DOHH2 (cell line): ENCODE measurements around the gene TSPAN5.

Experiments
- H3F3A ChIP-seq: fragments of 200-600 bp; sonication (generic), shearing (Covaris generic); 2 replicates; pipeline ENCODE4 v1.6.0; 2016; ENCODE audit warnings: antibody characterized with exemption, mild to moderate bottlenecking; ENCODE audit not compliant: control insufficient read depth, insufficient read depth
- H3K27ac ChIP-seq: fragments of 200-600 bp; sonication (generic); 2 replicates; pipeline ENCODE4 v1.5.1; 2014; ENCODE audit warnings: low read depth, mild to moderate bottlenecking, low read length, moderate library complexity
- H3K27me3 ChIP-seq: fragments of 200-600 bp; sonication (generic); 2 replicates; pipeline ENCODE4 v1.6.1; 2014; ENCODE audit warnings: mild to moderate bottlenecking, low read length, mixed read lengths; ENCODE audit not compliant: control insufficient read depth
- H3K36me3 ChIP-seq: fragments of 200-600 bp; sonication (generic); 2 replicates; pipeline ENCODE4 v1.6.1; 2014; ENCODE audit warnings: mild to moderate bottlenecking, low read length, moderate library complexity, mixed read lengths; ENCODE audit not compliant: control insufficient read depth
- H3K4me1 ChIP-seq: fragments of 200-600 bp; sonication (generic); 2 replicates; pipeline ENCODE4 v1.6.1; 2014; ENCODE audit warnings: mild to moderate bottlenecking, low read length, mixed read lengths; ENCODE audit not compliant: control insufficient read depth
- H3K4me2 ChIP-seq: fragments of 200-600 bp; sonication (generic); 2 replicates; pipeline ENCODE4 v1.6.0; 2014; ENCODE audit warnings: mild to moderate bottlenecking, low read length, moderate library complexity
- H3K4me3 ChIP-seq: fragments of 200-600 bp; sonication (generic); 2 replicates; pipeline ENCODE4 v1.5.1; 2014; ENCODE audit warnings: mild to moderate bottlenecking, low read length, mixed read lengths
- H3K79me2 ChIP-seq: fragments of 200-600 bp; sonication (generic); 2 replicates; pipeline ENCODE4 v1.6.1; 2014; ENCODE audit warnings: mild to moderate bottlenecking, low read length, mixed read lengths; ENCODE audit not compliant: control insufficient read depth
- H3K9me2 ChIP-seq: fragments of 200-600 bp; sonication (generic); replicated peaks from 2 replicates; pipeline ENCODE4 v1.6.1; 2014; ENCODE audit warnings: mild to moderate bottlenecking, low read length, mixed read lengths; ENCODE audit not compliant: control insufficient read depth
- H3K9me3 ChIP-seq: fragments of 200-600 bp; sonication (generic); 2 replicates; pipeline ENCODE4 v1.6.1; 2014; ENCODE audit warnings: antibody characterized with exemption, low read length, mixed read lengths; ENCODE audit not compliant: control insufficient read depth, insufficient read depth
- H4K20me1 ChIP-seq: fragments of 200-600 bp; sonication (generic); 2 replicates; pipeline ENCODE4 v1.6.0; 2014; ENCODE audit warnings: low read depth, mild to moderate bottlenecking, antibody characterized with exemption, low read length, moderate library complexity; ENCODE audit not compliant: control insufficient read depth, insufficient read depth
- CTCF ChIP-seq: fragments of 200-600 bp; sonication (generic); IDR thresholded peaks from one replicate; pipeline ENCODE4 v1.5.1; 2014; ENCODE audit warnings: antibody characterized with exemption, mild to moderate bottlenecking, low read depth, low read length; ENCODE audit not compliant: poor library complexity, severe bottlenecking
- EZH2phosphoT487 ChIP-seq: fragments of 200-600 bp; sonication (generic); IDR thresholded peaks from 2 replicates; pipeline ENCODE4 v1.6.1; 2017; ENCODE audit warnings: borderline replicate concordance, mild to moderate bottlenecking, antibody characterized with exemption, low read length, moderate library complexity, mixed read lengths

The TSPAN5 gene

GRCh38 chr4:98446499-98447375, 211.7 kb downstream of the TSPAN5 start:
- H3K9me3 ChIP-seq = no peaks in the 10 kb centered on the region
- peak overlapping the region; percentile 49 for H3K4me3 ChIP-seq
- no peaks in the 10 kb centered on the region for H4K20me1 ChIP-seq
- no peaks in the 10 kb centered on the region for H3K79me2 ChIP-seq
- no peaks in the 10 kb centered on the region for H3K9me2 ChIP-seq
- peaks cover 6% of the 10 kb centered on the region; the same call in 1 of the 2 replicates for H3K36me3 ChIP-seq
- H3F3A ChIP-seq = peaks cover 5% of the 10 kb centered on the region; the same call in 1 of the 2 replicates
- H3K27ac ChIP-seq = peak overlapping the region; percentile 58
- H3K4me1 ChIP-seq = peaks cover 37% of the 10 kb centered on the region
- TF ChIP-seq EZH2phosphoT487 = no peak
- no peak for TF ChIP-seq CTCF
- H3K27me3 ChIP-seq = no peaks in the 10 kb centered on the region
- peak overlapping the region; percentile 62 for H3K4me2 ChIP-seq

- Histone ChIP-seq H3K9me3 (no peaks in the 10 kb centered on the region), H3K4me3 (no peak overlapping the region), H3K27me3 (no peaks in the 10 kb centered on the region), H3K27ac (no peak overlapping the region), H3K4me1 (peaks cover 37% of the 10 kb centered on the region), H3K36me3 (peaks cover 6% of the 10 kb centered on the region; the same call in 1 of the 2 replicates), H3K79me2 (no peaks in the 10 kb centered on the region), H3K4me2 (no peak overlapping the region), H4K20me1 (no peaks in the 10 kb centered on the region), H3K9me2 (no peaks in the 10 kb centered on the region), H3F3A (peaks cover 5% of the 10 kb centered on the region; the same call in 1 of the 2 replicates)
- no peak for TF ChIP-seq CTCF
- no peak for TF ChIP-seq EZH2phosphoT487
These were observed 214.0 kb downstream of the TSPAN5 start for GRCh38 chr4:98444371-98444770.

GRCh38 chr4:98434816-98435215, 223.6 kb downstream of the TSPAN5 start:
- no peaks in the 10 kb centered on the region for H3K9me3 ChIP-seq
- H3K9me2 ChIP-seq = no peaks in the 10 kb centered on the region
- H3K27me3 ChIP-seq = no peaks in the 10 kb centered on the region
- no peak overlapping the region for H3K27ac ChIP-seq
- H4K20me1 ChIP-seq = no peaks in the 10 kb centered on the region
- no peaks in the 10 kb centered on the region for H3K79me2 ChIP-seq
- H3K36me3 ChIP-seq = peaks cover 3% of the 10 kb centered on the region; the same call in 1 of the 2 replicates
- no peaks in the 10 kb centered on the region for H3K4me1 ChIP-seq
- no peak overlapping the region for H3K4me3 ChIP-seq
- H3K4me2 ChIP-seq = no peak overlapping the region
- TF ChIP-seq EZH2phosphoT487 = no peak
- no peaks in the 10 kb centered on the region for H3F3A ChIP-seq

GRCh38 chr4:98433691-98434090, 224.7 kb downstream of the TSPAN5 start:
- H3K4me2 ChIP-seq = no peak overlapping the region
- H3K36me3 ChIP-seq = peaks cover 3% of the 10 kb centered on the region; the same call in 1 of the 2 replicates
- no peaks in the 10 kb centered on the region for H3K79me2 ChIP-seq
- no peaks in the 10 kb centered on the region for H3K9me3 ChIP-seq
- no peaks in the 10 kb centered on the region for H3K9me2 ChIP-seq
- H3K27ac ChIP-seq = no peak overlapping the region
- no peak for TF ChIP-seq EZH2phosphoT487
- no peak for TF ChIP-seq CTCF
- H3F3A ChIP-seq = no peaks in the 10 kb centered on the region
- no peaks in the 10 kb centered on the region for H3K27me3 ChIP-seq
- no peaks in the 10 kb centered on the region for H4K20me1 ChIP-seq
- no peaks in the 10 kb centered on the region for H3K4me1 ChIP-seq
- H3K4me3 ChIP-seq = no peak overlapping the region
